Activated effector memory CD4-positive, alpha-beta T cell treated with anti-CD3 and anti-CD28 coated beads, Interleukin-2, amount 50 U/mL, for 16 hours (primary cell): Measurements from ENCODE around the gene GPR173.

Experiments used
- DNase-seq: peaks from one replicate; pipeline ENCODE4 v3.0.0-alpha.2; 2020

GPR173 gene, protein sequence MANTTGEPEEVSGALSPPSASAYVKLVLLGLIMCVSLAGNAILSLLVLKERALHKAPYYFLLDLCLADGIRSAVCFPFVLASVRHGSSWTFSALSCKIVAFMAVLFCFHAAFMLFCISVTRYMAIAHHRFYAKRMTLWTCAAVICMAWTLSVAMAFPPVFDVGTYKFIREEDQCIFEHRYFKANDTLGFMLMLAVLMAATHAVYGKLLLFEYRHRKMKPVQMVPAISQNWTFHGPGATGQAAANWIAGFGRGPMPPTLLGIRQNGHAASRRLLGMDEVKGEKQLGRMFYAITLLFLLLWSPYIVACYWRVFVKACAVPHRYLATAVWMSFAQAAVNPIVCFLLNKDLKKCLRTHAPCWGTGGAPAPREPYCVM

DNA sequence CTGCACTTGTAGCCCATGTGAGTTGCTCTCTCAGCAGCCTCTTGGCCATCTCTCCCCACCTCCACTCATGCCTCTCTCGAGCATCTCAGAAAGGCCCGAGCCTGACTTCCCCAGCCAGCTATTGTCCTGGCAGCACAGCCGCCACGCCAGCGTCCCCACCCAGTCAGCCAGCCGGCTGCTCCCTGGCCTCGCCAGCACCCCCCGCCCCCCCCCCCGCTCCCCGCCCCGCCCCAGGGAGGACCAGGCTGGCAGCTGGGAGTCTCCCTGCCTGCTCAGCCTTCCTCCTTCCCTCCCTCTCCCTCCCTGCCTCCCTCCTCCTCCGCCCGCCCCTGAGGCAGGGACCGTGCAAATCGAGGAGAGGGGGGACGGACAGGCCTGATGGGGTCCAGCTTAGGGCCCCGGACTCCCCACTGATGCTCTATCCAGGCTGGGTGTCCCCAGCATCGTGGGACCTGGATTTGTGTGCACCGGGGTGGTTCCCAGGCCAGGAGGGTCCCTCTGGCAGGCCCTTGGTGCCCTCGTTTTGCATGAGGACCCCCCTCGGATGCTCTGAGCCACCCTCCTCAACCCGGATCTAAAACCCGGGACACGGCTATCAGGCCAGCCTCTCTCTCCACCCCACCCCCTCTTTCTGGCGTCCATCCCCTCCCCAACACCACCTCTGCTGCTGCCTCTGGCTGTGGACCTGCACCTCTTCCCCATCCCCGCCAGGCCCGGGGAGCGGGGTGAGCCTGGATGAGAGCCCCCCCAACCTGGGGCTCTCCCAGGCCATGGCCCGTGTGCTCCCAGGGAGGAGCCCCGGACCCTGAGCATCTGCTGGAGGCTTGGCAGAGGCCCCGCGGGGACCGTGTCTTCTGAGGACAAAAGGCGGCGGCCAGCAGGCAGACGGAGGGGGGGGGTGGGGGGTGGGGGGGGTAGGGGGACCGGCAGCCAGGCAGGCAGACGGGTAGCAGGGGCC lies at the start of gene GPR173:
Gene GPR173, plus strand, starts transcription at position 621 of the 958 bp plus-strand sequence. CDS start 27,833 bp downstream, outside the sequence.
- no peak for DNase-seq

GRCh38 chrX:53000447-53001135 lies 48.0 kb upstream of the GPR173 start:
- DNase-seq, result no peak

DNA sequence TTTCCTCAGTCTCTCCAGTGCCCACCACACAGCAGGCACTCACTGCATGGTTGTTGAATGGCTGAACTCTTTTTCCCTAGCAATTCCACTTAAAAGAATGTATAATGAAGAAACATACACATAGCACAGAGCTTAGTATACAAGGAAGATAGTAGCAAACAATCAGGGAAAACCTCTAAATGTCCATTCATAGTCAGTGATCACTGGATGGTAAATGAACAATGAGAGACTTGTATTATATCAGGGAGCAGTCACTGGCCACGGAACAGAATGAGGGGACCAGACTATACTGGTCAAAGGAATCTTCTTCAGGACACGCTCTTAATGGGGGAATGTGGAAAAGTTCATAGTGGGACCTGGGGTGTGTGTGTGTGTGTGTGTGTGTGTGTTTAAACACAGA lies 46.6 kb upstream of the GPR173 start:
- no peak for DNase-seq

GRCh38 chrX:53003111-53003510 lies 45.5 kb upstream of the GPR173 start:
- no peak for DNase-seq

- no peak for DNase-seq
These were observed 44.6 kb upstream of the GPR173 start for GRCh38 chrX:53004038-53004437.

- DNase-seq, result no peak
These were observed 43.8 kb upstream of the GPR173 start for GRCh38 chrX:53004811-53005210.

- DNase-seq, result no peak
These were observed 43.3 kb upstream of the GPR173 start for GRCh38 chrX:53005327-53005726.

DNA sequence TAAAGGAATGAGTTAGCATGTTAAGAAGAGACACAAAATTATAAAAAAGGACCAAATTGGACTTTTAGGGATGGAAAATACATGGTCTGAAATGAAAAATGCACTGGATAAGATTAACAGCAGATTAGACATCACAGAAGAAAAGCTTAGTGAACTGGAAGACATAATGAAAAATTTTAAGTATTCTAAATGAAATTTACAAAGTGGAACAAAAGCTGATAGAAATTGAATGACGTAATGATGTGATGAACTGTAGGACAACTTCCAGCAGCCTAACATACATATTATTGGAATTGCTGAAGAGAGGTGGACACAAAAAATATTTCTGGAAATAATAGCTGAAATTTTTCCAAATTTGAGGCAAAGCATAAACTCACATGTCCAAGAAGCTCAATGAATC lies 39.6 kb upstream of the GPR173 start:
- DNase-seq, result no peak

DNA sequence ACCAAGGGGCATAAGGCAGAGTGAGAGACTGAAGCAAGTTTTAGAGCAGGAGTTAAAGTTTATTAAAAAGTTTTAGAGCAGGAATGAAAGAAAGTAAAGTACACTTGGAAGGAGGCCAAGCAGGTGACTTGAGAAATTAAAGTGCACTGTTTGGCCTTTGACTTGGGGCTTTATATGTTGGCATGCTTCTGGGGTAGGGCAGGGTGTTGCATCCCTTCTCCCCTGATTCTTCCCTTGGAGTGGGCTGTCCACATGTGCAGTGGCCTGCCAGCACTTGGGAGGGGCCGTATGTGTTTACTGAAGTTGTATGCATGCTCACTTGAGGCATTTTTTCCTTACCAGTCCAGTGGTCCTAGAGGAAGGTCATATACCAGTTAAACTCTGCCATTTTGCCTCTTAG lies 35.3 kb upstream of the GPR173 start:
- DNase-seq, result no peak

GRCh38 chrX:53018627-53019026 lies 30.0 kb upstream of the GPR173 start:
- no peak for DNase-seq

- no peak for DNase-seq
These were observed 26.2 kb upstream of the GPR173 start for GRCh38 chrX:53022381-53022780.

GRCh38 chrX:53028678-53029077 lies 19.9 kb upstream of the GPR173 start:
- DNase-seq, result no peak

DNA sequence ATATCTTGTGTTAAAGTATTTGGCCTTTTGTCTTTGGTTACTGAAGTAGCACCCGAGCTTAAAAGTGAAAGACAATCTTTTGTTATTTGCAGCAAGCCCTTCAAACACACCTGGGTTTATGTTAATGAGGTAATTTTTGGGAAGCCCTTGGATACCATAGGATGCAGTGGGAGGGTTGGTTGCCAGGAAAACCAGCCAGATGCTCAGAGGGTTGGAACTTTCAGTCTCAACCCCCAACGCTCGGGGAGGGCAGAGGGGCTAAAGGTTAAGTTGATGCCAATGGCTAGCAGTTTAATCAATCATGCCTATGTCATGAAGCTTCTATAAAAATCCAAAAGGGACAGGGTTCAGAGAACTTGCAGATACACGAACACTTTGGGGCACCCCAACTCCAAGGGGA lies 17.2 kb upstream of the GPR173 start:
- no peak for DNase-seq

DNA sequence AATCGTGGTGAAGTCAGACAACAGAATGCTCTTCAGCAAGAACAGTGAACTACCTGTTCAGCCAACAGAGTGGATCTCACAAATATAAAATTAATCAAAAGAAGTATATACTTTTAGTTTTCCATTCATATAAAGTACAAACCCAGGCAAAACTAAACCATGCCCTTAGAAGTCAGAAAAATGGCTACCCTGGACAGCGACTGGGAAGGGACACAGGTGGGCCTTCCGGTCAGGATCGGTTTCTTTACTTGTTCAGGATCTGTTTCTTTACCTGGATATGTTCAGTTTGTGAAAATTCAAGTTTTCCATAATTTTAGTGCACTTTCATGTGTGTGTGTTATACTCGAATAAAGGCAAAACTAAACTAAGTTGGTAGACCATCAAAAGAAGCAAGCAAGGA lies 12.4 kb upstream of the GPR173 start:
- no peak for DNase-seq

DNA sequence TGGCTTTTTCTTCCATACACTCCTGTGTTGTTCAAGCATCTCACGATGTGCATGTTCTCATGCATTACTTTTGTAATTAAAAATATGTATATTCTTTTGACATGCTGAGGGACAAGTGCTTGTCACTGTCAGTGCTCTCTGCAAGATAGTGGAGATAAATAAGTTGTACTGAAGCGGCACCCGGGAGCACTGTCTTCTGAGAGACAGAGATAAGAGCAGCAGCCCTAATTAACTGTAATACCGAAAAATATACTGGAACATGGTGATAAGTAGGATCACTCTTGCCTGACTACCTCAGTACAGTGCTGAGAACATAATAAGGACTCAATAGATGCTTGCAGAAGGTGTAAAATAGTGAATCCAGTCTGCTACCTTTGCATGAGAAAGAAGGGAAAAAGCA lies 9.4 kb upstream of the GPR173 start:
- DNase-seq, result no peak

GRCh38 chrX:53044995-53045394 lies 3.6 kb upstream of the GPR173 start:
- no peak for DNase-seq

DNA sequence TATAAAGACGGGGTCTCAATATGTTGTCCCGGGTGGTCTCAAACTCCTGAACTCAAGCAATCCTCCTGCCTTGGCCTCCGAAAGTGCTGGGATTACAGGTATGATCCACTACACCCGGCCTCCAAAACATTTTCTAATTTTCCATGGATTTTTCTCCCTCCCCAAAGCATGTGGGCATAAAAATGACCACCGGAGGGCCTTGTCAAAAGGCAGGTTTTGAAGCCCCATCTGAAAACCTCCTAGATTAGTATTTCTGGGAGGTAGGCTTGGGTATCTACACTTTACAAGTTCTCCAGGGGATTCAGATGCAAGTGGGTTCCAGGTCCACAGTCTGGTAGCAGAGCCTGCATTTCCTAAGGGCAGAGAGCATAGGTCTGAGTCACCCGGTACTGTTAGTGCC lies 1.4 kb upstream of the GPR173 start:
- no peak for DNase-seq

- no peak for DNase-seq
These were observed 533 bp downstream of the GPR173 start for GRCh38 chrX:53049127-53049517.

- no peak for DNase-seq
These were observed 2.3 kb downstream of the GPR173 start for GRCh38 chrX:53050841-53051240.

DNA sequence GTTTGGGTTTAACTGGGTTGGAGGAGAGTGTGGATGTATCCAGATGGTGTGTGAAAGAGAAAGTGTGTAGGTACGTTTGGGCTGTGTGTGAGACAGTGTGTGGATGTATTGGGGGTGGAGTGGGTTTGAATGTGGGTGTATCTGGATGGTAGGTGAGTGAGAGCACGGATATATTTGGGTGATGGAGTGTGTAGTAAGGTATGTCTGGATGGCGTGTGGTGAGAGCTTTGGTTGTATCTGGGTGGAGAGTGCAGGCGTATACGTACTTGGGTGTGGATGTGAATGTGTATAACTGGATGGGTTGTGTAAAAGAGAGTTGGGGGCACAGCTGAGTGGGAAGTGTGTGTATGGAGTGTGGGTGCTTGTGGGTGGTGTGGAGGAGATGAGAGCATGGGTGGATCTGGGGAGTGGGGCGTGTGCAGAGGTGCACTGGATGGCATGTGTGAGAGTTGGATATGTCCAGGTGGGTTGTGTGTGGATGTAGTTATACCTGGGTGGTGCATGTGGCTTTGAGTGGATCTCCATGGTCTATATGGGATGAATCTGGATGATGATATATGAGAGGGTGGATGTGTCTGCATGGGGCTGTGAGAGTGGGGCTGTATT lies 6.8 kb downstream of the GPR173 start:
- DNase-seq, result no peak

DNA sequence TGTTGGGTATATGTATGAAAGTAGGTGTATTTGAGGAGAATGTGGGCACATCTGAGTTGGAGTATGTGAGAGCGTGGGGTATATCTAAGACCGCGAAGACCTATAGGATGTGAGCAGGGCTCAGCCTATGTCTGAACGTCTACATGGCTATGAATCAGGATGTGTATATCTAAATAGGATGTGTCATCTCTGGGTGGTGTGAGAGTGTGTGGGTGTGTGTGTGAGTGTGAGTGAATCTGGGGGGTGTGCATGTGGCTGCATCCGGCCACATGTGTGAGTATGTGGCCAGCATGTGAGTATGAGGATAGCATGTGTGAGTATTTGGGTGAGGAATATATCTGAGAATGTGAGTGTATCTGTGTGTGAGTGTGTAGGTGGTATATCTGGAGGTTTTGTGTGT lies 7.7 kb downstream of the GPR173 start:
- DNase-seq, result no peak

GRCh38 chrX:53065104-53065503 lies 16.5 kb downstream of the GPR173 start:
- DNase-seq, result no peak

GRCh38 chrX:53071064-53071463 lies 22.5 kb downstream of the GPR173 start:
- DNase-seq, result no peak
